Activated naive CD4-positive, alpha-beta T cell treated with anti-CD3 and anti-CD28 coated beads, Interleukin-2, amount 10 ng/mL, durations not matched to agents 7 days and 5 days (primary cell): Measurements from ENCODE around the gene DECR2.
"Not testable (repeated sequence)": the region's sequence is repeated elsewhere in the genome, so short reads cannot be mapped to it uniquely, and the experiment has no call there.

ENCODE experiments used
- CTCF ChIA-PET: fragments of 350-600 bp; sonication (Branson Sonifier 250); formaldehyde crosslinking; loops from one replicate; lab custom pipeline; 2021; ENCODE audit warnings: antibody characterized with exemption; lab: Charles Lee
- DNase-seq: peaks from one replicate; pipeline ENCODE4 v3.0.0-alpha.2; 2020
- H3K27ac Mint-ChIP-seq: one replicate; pipeline ENCODE4 v1.8.0; 2021; ENCODE audit warnings: mild to moderate bottlenecking, moderate library complexity, mixed read lengths
- H3K27me3 Mint-ChIP-seq: one replicate; pipeline ENCODE4 v1.8.0; 2021; ENCODE audit warnings: mild to moderate bottlenecking, mixed read lengths
- H3K36me3 Mint-ChIP-seq: one replicate; pipeline ENCODE4 v1.8.0; 2021; ENCODE audit warnings: mixed read lengths
- H3K4me1 Mint-ChIP-seq: one replicate; pipeline ENCODE4 v1.8.0; 2021; ENCODE audit warnings: mixed read lengths
- H3K4me3 Mint-ChIP-seq: one replicate; pipeline ENCODE4 v1.8.0; 2021; ENCODE audit warnings: mild to moderate bottlenecking, moderate library complexity, mixed read lengths
- H3K9me3 Mint-ChIP-seq: one replicate; pipeline ENCODE4 v1.8.0; 2021; ENCODE audit warnings: mixed read lengths

Gene DECR2

GRCh38 chr16:370979-371514 is 30.6 kb upstream of the DECR2 start:
- peaks cover 4% of the 10 kb centered on the region for H3K27me3 Mint-ChIP-seq
- peak overlapping the region; percentile 96 for H3K4me3 Mint-ChIP-seq
- H3K36me3 Mint-ChIP-seq = peaks cover 16% of the 10 kb centered on the region
- CTCF ChIA-PET = interaction anchor here (1.9 to 3.3 kb wide), 2 partner anchors 9 kb away, joined by 4 to 17 read pairs; no protein-coding TSS in a partner anchor
- peak overlapping the region; percentile 92 for H3K27ac Mint-ChIP-seq
- no peaks in the 10 kb centered on the region for H3K9me3 Mint-ChIP-seq
- peaks cover 24% of the 10 kb centered on the region for H3K4me1 Mint-ChIP-seq
- DNase-seq = no peak

GRCh38 chr16:371515-372301 is 30.0 kb upstream of the DECR2 start:
- Mint-ChIP-seq H3K4me3 (no peak overlapping the region), H3K27ac (peak overlapping the region; percentile 33), H3K4me1 (peaks cover 24% of the 10 kb centered on the region), H3K36me3 (peaks cover 17% of the 10 kb centered on the region), H3K27me3 (peaks cover 4% of the 10 kb centered on the region), H3K9me3 (no peaks in the 10 kb centered on the region)
- CTCF ChIA-PET = interaction anchor here (1.9 to 3.3 kb wide), 2 partner anchors 8 to 10 kb away, joined by 4 to 17 read pairs; no protein-coding TSS in a partner anchor
- DNase-seq = no peak

GRCh38 chr16:372302-372983 is 29.2 kb upstream of the DECR2 start:
- no peak overlapping the region for H3K4me3 Mint-ChIP-seq
- CTCF ChIA-PET = interaction anchor here (3.3 kb wide), 1 partner anchor 10 kb away, joined by 17 read pairs; no protein-coding TSS in a partner anchor

GRCh38 chr16:373020-373598 is 28.6 kb upstream of the DECR2 start:
- peaks cover 24% of the 10 kb centered on the region for H3K4me1 Mint-ChIP-seq
- H3K9me3 Mint-ChIP-seq = no peaks in the 10 kb centered on the region
- no peak for DNase-seq
- H3K27me3 Mint-ChIP-seq = peaks cover 4% of the 10 kb centered on the region
- peaks cover 11% of the 10 kb centered on the region for H3K36me3 Mint-ChIP-seq
- CTCF ChIA-PET = interaction anchor here (3.3 kb wide), 1 partner anchor 11 kb away, joined by 17 read pairs; no protein-coding TSS in a partner anchor
- no peak overlapping the region for H3K4me3 Mint-ChIP-seq
- no peak overlapping the region for H3K27ac Mint-ChIP-seq

More at GRCh38 chr16:372302-372983, 29.2 kb upstream of the DECR2 start:
- Mint-ChIP-seq H3K36me3 (peaks cover 11% of the 10 kb centered on the region), H3K27me3 (peaks cover 4% of the 10 kb centered on the region), H3K27ac (no peak overlapping the region), H3K9me3 (no peaks in the 10 kb centered on the region), H3K4me1 (peaks cover 24% of the 10 kb centered on the region)
- no peak for DNase-seq

GRCh38 chr16:373848-374615 is 27.7 kb upstream of the DECR2 start:
- CTCF ChIA-PET = no interaction called here
- Mint-ChIP-seq H3K4me3 (no peak overlapping the region), H3K4me1 (peaks cover 23% of the 10 kb centered on the region), H3K27me3 (peaks cover 4% of the 10 kb centered on the region), H3K27ac (no peak overlapping the region), H3K36me3 (peaks cover 8% of the 10 kb centered on the region), H3K9me3 (no peaks in the 10 kb centered on the region)
- no peak for DNase-seq

- no peak overlapping the region for H3K27ac Mint-ChIP-seq
- H3K27me3 Mint-ChIP-seq = peaks cover 4% of the 10 kb centered on the region
- peaks cover 8% of the 10 kb centered on the region for H3K36me3 Mint-ChIP-seq
- no peaks in the 10 kb centered on the region for H3K9me3 Mint-ChIP-seq
- CTCF ChIA-PET = no interaction called here
- H3K4me1 Mint-ChIP-seq = peaks cover 22% of the 10 kb centered on the region
- no peak overlapping the region for H3K4me3 Mint-ChIP-seq
- no peak for DNase-seq
Observed at GRCh38 chr16:374616-374926, 27.1 kb upstream of the DECR2 start.

GRCh38 chr16:375212-375611 is 26.5 kb upstream of the DECR2 start:
- H3K9me3 Mint-ChIP-seq = no peaks in the 10 kb centered on the region

GRCh38 chr16:375927-376816 is 25.5 kb upstream of the DECR2 start:
- Mint-ChIP-seq H3K4me3 (no peak overlapping the region), H3K4me1 (peaks cover 19% of the 10 kb centered on the region), H3K9me3 (no peaks in the 10 kb centered on the region), H3K36me3 (peaks cover 9% of the 10 kb centered on the region), H3K27me3 (no peaks in the 10 kb centered on the region), H3K27ac (no peak overlapping the region)
- CTCF ChIA-PET = interaction anchor here (0.6 to 1.1 kb wide), 2 partner anchors 112 to 151 kb away, joined by 3 read pairs; no protein-coding TSS in a partner anchor
- DNase-seq = no peak

More at GRCh38 chr16:375212-375611, 26.5 kb upstream of the DECR2 start:
- CTCF ChIA-PET = no interaction called here
- peaks cover 3% of the 10 kb centered on the region for H3K27me3 Mint-ChIP-seq
- H3K4me1 Mint-ChIP-seq = peaks cover 24% of the 10 kb centered on the region
- peaks cover 11% of the 10 kb centered on the region for H3K36me3 Mint-ChIP-seq
- DNase-seq = no peak
- H3K4me3 Mint-ChIP-seq = no peak overlapping the region
- H3K27ac Mint-ChIP-seq = no peak overlapping the region

- no peaks in the 10 kb centered on the region for H3K9me3 Mint-ChIP-seq
- H3K36me3 Mint-ChIP-seq = peaks cover 9% of the 10 kb centered on the region
- CTCF ChIA-PET = interaction anchor here (0.6 to 1.1 kb wide), 2 partner anchors 111 to 152 kb away, joined by 3 read pairs; no protein-coding TSS in a partner anchor
- peaks cover 15% of the 10 kb centered on the region for H3K4me1 Mint-ChIP-seq
- no peak overlapping the region for H3K4me3 Mint-ChIP-seq
- no peak overlapping the region for H3K27ac Mint-ChIP-seq
- DNase-seq = no peak
- no peaks in the 10 kb centered on the region for H3K27me3 Mint-ChIP-seq
Observed at GRCh38 chr16:376817-377418, 24.8 kb upstream of the DECR2 start.

GRCh38 chr16:377419-377951 is 24.2 kb upstream of the DECR2 start:
- CTCF ChIA-PET = no interaction called here

GRCh38 chr16:378113-378820 is 23.4 kb upstream of the DECR2 start:
- peaks cover 20% of the 10 kb centered on the region for H3K4me1 Mint-ChIP-seq
- H3K36me3 Mint-ChIP-seq, DNase-seq, H3K27me3 Mint-ChIP-seq, H3K9me3 Mint-ChIP-seq, H3K4me3 Mint-ChIP-seq: not testable (repeated sequence)
- CTCF ChIA-PET = interaction anchor here (1.5 kb wide), 1 partner anchor 16 kb away, joined by 4 read pairs; no protein-coding TSS in a partner anchor
- peak overlapping the region; percentile 11 for H3K27ac Mint-ChIP-seq

More at GRCh38 chr16:377419-377951, 24.2 kb upstream of the DECR2 start:
- Mint-ChIP-seq H3K36me3 (peaks cover 9% of the 10 kb centered on the region), H3K27ac (no peak overlapping the region), H3K9me3 (no peaks in the 10 kb centered on the region), H3K27me3 (no peaks in the 10 kb centered on the region), H3K4me1 (peaks cover 14% of the 10 kb centered on the region), H3K4me3 (no peak overlapping the region)
- no peak for DNase-seq

GRCh38 chr16:378821-379182 is 22.9 kb upstream of the DECR2 start:
- Mint-ChIP-seq H3K9me3 (no peaks in the 10 kb centered on the region), H3K27ac (peak overlapping the region; percentile 45)
- CTCF ChIA-PET = interaction anchor here (1.5 kb wide), 1 partner anchor 17 kb away, joined by 4 read pairs; no protein-coding TSS in a partner anchor

More at GRCh38 chr16:378821-379182, 22.9 kb upstream of the DECR2 start:
- Mint-ChIP-seq H3K27me3 (peaks cover 6% of the 10 kb centered on the region), H3K4me1 (peaks cover 25% of the 10 kb centered on the region), H3K36me3 (peaks cover 11% of the 10 kb centered on the region), H3K4me3 (peak overlapping the region; percentile 28)
- DNase-seq = no peak
